HG02943 (cell line): ENCODE measurements around the gene SMCP.

Source experiments
- ATAC-seq: cut with Tn5 transposase; IDR thresholded peaks from one replicate; pipeline ENCODE4 v1.9.1; 2021; ENCODE audit warnings: mild to moderate bottlenecking, low read depth, moderate library complexity; ENCODE audit not compliant: unreplicated experiment

SMCP gene

DNA sequence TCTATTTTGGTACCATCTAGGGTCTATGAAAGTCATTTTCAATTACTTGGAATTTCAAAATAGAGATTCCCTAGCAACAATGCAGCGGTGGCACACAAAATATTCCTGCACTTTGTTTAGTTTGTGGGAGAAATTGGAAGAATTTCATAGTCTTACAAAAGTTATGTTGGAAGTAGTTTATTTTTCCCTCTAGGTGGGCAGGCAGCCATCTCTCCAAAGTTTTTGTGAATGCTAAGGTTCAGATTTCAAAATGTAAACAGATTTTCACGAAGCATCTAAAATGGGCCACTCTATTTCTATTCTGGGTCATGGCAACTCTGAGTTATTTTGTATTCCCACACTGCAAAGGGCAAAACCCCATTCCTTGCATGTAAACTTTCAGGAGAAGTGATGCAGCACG lies 8.0 kb downstream of the SMCP start:
- ATAC-seq, result no peak

DNA sequence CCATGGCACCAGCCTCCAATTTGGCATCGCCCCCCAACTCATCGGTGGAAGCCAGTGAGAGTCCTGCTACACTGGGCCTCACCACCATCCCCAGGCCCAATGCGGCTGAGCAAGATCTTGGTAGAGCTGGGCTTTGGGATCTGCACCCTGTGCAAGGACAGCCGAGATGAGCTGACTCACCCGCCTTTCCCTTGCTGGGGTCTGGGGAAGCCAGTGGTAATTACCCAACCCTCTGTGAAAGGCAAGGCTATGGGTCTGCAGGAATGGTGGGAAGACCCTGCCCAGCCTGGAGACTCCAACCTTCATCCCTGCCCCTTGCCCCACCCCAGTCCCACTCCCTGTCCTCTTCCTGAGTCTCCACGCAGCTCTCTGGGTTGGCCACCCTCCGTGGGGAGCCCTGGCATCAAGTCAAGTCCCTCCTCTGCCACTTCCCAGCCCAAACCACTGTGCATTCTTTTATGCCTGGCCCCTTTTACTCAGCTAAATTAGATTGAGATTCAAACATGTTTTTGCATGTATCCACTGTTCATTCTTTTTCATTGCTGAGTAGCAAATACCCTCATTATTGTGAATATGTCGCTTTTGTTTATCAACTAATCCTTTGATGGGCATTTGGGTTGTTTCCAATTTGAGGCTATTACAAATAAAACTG lies 8.8 kb downstream of the SMCP start:
- no peak for ATAC-seq

DNA sequence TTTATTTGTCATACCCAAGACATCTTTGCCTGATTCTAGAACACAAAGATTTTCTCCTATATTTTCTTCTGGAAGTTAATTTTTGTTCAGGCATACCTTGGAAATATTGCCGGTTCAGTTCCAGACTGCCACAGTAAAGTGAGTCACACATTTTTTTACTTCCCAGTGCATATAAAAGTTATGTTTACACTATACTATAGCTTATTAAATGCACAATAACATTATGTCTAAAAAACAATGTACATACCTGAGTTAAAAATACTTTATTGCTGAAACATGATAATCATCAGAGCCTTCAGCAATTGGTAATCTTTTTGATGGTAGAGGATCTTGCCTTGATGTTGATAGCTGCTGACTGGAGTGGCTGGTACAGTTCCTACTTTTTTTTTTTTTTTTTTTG lies 10.0 kb downstream of the SMCP start:
- no peak for ATAC-seq

DNA sequence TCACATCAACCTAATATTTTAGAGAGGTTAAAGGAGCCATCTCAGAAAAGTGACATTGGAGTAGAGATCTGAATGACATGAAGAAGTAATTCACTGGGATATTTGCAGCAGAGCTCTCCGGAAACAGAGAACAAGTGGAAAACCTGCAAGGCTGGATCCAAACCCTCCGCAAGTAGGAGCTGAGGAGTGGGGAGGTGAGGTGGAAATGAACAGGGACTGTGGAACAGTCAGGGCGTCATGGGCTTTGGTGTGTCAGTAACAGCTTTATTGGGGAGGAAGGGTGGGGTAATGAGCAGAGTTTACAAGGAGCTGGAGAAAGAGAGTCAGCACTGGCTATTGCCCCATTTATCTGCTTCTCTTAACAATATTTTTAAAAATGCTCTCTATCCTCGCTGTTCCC lies 20.9 kb downstream of the SMCP start:
- ATAC-seq, result no peak

DNA sequence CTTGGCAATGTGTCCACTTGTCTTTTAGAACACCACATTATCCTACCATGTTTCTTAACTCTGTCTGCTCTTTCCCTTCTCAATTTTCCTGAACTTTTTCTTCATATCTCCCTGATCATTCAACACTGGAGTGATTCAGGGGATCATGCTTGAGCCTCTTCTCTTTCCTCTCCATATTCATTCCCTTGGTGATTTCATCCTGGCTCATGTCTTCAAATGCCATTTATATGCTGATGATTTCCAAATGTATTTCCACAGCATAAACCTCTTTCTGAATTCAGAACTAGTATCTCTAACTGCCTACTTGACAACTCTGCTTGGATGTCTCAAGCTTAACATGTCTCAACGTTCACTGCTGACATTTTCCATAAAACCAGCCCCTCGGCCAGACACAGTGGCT lies 21.8 kb downstream of the SMCP start:
- ATAC-seq, result no peak

DNA sequence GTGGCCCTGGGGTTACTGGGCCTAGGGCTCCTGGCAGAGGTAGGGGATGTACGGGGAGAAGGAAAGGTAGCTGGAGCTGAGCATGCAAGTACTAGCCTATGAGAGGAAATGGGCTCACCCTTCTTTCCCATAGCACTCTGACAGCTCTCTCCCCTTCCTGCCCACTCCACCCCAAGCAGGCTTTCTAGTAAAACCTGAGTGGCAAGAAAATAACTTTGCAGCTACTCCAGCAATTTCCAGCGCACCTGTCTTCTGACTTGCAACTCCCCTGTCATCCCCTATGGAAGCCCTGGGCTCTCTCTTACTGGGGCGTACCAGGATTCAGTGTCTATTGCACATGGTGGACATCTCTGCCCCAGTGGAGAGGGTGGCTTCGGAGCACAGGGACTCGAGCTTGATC lies 23.5 kb downstream of the SMCP start:
- no peak for ATAC-seq

DNA sequence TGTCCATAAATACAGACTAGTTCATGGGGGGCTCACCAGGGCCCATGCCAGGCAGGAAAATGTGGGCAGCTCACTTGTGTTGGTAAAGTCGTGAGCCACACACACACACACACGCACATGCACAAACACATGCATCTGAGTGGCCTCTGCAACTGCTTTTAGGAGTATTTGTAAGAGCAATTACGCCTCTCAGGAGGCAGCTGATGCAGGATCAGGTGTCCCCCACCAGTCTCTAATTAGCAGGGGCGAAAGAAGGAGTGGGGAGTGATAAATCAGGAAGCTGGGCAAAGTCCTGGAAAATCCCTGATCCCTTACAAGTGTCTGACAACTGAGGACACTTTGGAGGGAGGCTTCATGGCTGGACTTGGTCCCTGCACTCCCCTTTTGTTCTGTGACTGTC lies 24.5 kb downstream of the SMCP start:
- no peak for ATAC-seq

DNA sequence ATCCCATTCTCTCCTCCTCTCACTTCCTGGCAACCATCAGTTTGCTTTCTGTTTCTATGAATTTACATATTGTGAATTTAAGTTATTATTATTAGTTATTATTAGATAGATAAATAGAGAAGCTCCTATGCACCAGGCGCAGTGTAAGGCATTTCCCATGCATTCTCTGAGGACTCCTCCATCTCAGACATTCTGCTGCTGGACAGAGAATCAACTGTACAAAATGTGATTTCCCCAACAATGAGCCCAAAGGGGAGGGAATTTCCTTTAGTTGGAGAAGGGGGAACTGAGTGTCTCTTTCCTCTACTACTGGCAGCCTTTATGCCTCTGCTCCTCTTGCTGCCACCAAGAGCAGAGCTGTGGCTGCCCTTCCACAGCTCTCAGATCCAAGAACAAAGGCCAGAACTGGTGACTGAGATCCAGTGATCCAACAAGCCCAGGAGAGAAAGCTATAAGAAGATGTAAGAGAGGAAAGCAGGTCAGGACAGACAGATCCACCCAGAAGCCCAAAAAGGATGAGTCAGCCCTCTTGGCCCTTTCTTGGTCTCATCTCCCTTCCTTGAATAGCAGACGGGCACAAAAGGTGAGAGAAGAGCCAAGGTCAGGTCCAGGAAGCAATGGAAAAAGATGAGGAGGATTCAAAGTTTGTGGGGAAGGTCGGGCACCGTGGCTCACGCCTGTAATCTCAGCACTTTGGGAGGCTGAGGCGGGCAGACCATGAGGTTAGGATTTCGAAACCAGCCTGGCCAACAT lies 26.7 kb downstream of the SMCP start:
- no peak for ATAC-seq

DNA sequence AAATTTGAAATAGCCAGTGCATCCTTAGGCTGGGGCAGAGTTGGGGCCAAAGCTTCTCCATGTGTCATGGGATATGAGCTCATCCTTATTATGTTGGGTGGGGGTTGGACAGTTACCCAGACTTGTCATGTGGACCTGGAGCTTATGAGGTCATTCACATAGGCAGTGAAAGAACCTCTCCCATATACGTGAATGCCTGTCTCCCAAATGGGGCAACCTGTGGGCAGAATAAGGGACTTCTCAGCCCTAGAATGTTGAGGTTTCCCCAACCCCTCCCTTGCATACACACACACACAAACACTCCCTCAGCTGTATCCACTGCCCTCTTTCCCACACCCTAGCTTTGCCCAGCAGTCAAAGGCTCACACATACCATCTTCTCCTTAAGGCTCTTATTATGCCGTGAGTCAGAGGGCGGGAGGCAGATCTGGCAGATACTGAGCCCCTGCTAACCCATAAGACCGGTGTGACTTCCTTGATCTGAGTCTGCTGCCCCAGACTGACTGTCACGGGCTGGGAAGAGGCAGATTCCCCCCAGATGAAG lies 28.0 kb downstream of the SMCP start:
- ATAC-seq, result no peak

DNA sequence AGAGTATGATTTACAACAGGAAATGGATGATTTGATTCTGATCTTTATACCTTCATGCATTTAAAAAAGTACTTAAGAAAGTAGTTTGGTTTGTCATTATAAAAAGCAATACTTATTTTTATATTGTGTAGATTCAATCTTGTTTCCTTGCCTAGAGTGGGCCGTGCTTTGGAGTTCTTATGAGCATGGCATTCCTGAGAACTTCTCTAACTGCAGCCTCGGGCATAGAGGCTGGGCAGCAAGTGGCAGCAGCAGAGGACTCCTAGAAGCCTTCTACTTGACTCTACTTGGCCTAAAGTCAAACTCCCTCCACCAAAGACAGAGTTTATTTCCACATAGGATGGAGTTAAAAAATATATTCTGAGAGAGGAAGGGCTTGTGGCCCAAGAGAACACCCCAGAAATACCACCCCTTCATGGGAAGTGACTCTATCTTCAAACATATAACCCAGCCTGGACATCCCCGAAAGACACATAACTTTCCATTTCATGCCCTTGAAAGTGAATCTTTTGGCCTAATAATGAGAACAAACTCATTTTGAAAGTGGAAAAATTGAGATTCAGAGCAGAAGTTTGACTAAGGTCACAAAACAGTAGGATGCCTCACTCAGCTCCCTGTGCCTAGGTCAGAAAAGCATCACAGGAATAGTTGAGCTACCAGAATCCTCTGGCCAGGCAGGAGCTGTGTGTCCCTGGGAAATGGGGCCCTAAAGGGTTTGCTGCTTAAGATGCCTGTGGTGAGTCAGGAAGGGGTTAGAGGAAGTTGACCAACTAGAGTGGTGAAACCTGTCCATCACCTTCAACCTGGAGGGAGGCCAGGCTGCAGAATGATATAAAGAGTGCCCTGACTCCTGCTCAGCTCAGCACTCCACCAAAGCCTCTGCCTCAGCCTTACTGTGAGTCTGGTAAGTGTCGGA lies 29.8 kb downstream of the SMCP start, which contains the start of gene IVL:
TSS of gene IVL (plus strand) at position 861 of the 916 bp plus-strand sequence. CDS start 1,252 bp downstream, outside the sequence.
- no peak for ATAC-seq

DNA sequence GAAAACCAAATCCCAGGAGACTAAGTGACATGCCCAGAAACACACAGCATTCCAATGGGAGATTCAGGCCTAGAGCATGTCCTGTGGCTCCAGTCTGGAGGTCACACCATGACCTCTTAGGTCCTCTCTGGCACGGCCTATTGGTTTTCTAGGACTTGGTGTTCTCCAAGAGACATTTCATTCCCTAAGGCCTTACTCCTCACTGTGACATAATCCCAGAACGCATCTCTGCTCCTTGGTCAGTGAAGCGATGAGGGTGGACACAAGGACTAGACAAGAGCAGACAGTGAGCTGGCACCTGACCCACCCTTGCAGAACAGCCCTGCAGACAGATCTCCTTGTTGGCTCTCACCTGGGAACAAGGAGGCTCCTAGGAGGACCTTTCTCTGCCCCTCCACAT lies 31.1 kb downstream of the SMCP start:
- no peak for ATAC-seq

DNA sequence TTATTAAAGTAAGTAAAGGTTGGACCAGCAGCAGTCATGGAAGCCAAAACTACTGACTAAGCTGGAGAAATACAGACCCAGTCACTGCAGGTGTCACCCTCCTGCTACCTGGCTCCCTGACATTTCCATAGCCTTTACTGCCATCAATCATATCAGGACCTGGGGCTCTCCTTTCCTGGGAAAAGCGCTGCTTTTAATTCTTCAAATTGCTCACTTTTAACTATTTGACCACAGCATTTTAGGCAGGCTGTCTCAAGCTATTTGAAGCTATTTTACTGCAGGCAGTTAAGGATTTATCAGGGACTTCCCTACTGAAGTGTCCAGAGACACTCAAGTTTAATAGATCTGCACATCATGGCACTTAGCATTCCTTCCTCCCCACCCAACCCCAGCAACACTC lies 34.3 kb downstream of the SMCP start:
- ATAC-seq, result no peak

DNA sequence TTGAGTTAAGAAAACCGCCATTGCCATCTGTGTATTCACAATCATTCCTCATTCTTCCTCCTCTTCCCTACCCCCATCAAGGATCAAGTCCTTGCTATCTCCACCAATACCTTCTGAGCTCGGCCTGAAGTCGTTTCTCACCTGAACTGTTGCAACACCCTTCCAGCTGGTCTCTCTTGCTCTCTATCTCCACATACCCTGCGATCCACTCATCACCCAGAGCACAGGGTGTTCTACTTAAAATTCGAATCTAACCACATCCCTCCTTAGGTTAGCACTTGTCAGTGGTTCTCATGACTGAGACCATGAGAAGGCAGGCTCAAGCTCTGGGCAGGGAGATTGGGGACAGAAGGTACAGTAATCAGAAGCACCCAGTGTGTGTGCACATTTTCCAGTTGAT lies 34.8 kb downstream of the SMCP start:
- ATAC-seq, result no peak

DNA sequence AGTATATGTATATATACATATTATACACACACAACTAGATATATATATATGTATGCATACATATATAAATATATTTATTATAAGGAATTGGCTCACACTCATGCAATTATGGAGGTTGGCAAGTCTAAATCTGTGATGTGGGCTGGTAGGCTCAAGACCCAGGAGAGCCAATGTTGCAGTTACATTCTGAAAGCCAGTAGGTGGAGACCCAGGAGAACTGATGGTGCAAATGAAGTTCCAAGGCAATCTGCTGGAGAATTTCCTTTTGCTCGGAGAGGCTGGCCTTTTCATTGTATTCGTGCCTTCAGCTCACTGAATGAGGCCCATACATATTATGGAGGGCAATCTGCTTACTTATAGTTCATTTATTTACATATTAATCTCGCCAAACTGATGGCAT lies 39.7 kb downstream of the SMCP start:
- no peak for ATAC-seq

DNA sequence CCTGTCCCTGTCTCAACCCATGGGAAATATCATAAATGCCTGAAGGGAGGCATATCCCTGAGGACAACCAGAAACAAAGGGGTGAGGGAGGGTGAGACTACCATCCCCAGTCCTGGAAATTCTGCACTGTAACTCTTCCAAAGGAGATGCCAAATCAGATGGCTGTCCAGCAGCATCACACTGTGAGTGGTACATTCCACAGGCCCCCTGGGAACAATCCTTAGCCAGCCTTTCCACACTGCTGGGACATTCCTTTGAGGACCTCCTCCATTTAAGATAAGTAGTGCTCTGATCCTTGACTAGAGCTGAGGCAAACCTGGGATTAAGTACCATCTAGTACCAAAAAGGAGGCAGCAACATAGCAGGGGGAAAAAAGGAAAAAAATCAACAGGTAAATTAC lies 40.9 kb downstream of the SMCP start:
- no peak for ATAC-seq

DNA sequence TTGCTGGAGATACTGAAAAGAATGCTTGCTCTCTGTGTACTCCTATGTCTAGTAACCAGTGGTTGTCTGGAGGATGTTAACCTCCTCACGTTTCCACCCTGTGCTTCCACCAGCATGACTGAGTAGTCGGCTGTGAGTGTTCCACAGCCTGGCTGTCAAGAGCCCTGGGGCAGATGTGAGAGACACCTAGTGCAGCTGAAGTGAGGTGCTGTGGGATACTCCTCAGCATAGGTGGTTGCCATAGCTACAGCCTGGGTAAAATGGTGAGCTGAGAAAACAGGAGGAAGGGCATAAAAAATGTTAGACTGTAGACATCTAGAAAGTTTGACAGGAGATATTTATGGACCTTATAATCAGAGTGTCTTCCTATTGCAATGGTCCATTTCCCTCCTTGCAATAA lies 46.1 kb downstream of the SMCP start:
- no peak for ATAC-seq

DNA sequence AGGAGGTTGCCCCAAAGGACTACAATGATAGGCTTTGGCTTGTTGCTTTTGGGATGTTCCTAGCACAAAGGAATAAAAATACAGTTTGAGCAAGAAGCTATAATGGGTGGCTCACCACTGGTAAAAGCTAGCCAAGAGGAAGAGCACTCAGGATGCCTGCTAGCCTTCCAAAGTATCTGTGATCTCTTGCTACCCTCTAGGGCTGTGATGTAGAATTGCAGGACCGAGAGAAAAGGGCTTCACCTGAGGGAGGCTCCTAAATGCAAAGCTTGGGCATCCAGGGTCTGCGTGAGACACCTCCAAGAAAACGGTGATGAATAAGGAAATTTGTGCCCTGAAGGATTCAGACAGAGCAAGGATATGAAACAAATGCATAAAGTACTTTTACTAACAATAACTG lies 48.0 kb downstream of the SMCP start:
- ATAC-seq, result no peak

DNA sequence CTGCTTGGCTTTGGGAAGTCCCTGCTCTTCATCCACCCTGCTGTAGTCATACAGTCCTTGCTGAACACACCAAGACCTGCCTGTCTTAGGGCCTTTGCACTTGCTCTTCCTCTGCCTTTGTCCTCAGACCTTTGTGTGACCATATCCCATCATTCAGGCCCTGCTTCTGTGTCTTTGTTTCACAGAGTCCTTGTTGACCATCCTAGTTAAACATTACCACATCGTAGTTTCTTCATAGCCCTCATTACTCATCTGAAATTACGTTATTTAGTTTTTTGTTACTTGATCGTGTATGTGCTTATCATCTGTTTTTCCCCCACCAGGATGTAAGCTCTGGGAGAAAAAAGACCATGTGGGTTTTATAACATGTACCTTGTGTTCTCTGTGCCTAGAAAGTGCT lies 50.5 kb downstream of the SMCP start:
- no peak for ATAC-seq

DNA sequence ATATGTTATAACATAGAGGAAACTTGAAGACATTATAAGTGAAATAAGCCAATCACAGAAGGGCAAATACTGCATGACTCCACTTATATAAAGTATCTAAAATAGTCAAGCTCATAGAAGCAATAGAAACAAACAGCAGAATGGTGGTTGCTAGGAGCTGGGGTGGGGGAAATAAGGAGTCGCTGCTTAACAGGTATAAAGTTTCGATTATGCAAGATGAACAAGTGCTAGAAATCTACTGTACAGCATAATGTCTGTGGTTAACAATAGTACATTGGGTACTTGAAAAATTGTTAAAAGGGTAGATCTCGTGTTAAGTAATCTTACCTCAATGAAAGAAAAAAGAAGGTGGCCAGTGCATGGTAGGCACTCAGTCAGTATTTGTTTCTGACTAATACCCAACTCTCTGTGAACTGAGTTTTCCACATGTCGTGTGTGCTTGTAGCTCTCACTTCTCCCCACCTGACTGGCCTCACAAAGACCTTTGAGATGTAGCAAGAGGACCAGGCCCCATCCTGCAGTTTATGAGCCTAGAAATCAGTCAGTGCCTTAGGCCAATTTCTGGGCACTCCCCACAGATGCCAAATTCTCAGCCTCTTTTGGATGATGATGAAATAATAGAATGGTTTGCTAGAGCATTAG lies 54.2 kb downstream of the SMCP start:
- ATAC-seq, result no peak

DNA sequence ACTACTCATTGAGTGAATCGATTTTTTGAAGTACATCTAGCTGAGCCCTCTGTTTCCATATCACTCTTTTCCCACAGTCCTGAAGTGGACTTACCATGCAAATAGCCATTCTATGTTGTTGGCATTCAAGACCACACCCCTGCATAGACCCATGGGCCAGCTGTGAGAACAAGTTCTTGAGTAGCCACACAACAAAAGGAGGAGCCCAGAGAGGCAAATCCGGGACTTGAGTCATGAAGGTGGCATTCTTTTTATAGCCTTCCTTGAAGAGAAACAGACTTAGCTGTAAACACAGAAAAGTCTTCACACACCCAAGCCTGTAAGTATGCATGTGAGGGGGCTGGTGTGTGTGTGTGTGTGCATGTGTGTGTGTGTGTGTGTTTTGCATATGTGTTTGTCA lies 55.1 kb downstream of the SMCP start:
- no peak for ATAC-seq
